Measurements from ENCODE around the gene PPP2R5C.
"Not testable (repeated sequence)": the region's sequence is repeated elsewhere in the genome, so short reads cannot be mapped to it uniquely, and the experiment has no call there.

PPP2R5C gene

DNA sequence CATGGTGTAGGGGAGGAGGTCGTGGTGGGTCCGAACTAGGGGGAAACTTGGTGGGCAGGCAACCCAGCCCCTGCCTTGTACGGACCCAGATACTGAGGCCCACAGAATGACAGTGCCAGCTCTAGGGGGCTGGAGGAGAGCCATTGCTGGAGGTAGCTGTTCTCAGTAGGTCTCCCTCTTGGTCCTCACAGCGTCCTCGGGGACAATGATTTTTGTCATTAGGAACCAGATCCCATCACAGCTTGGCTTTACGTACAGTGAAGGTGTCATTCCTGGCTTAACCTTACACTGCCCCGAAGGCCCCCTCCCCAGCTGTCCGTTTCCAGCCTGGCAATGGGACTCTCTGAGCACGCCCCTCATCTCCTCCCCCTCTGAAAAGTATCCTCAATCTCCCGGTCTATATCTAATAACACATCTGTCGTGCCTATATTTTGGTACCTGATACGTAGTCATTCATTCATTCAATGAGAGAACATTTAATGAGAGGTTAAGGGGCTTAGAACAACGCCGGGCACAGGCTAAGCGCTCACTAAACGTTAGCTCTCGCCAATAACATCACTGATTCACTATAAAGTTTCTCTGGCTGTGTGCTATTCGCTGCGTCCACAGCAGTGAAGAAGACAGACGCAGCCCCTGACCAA is 202.3 kb downstream of the PPP2R5C start:
- H3K9me3 Mint-ChIP-seq: no peaks in the 10 kb centered on the region
- peak overlapping the region; percentile 43 for H3K27ac Mint-ChIP-seq
- H3K4me1 Mint-ChIP-seq (ENCODE audit: low read depth): peaks cover 41% of the 10 kb centered on the region
- H3K4me3 Mint-ChIP-seq: peak overlapping the region; percentile 67
- no peaks in the 10 kb centered on the region for H3K27me3 Mint-ChIP-seq
- peaks cover 12% of the 10 kb centered on the region for H3K36me3 Mint-ChIP-seq (ENCODE audit: low read depth)

DNA sequence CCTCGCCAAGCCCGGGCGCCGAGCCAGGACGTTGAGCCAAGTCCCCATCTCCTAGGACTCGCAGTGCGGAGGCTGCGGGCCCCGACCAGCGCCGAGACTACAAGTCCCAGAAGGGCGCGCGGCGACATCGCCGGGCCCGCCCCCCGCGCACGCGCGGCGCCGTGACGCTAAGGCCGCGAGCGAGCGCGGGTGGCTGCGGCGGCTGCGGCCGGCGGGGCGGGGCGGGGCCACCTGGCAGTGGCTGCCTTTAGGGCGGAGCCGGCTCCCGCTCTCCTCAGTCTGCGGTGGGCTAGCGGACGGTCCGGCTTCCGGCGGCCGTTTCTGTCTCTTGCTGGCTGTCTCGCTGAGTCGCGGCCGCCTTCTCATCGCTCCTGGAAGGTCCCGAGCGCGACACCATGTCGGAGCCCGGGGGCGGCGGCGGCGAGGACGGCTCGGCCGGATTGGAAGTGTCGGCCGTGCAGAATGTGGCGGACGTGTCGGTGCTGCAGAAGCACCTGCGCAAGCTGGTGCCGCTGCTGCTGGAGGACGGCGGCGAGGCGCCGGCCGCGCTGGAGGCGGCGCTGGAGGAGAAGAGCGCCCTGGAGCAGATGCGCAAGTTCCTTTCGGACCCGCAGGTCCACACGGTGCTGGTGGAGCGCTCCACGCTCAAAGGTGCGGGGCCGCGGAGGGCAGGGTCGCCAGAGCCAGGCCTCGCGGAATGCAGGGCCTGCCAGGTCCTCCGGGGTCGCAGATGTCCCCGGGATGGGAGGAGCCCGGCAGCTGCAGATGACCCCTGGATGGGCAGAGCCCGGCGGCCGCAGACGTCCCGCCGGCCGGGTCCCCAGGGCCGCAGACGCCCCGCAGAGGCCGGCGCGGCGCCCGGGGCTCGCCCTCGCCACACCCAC is 203.0 kb downstream of the PPP2R5C start, which contains the start of gene DYNC1H1:
Gene DYNC1H1, plus strand, starts transcription at position 277 of the 884 bp plus-strand sequence. Its CDS starts 119 bp downstream, at position 396.
- Mint-ChIP-seq H3K27me3 (no peaks in the 10 kb centered on the region), H3K9me3 (no peaks in the 10 kb centered on the region), H3K27ac (peak within 1 kb of the TSS; percentile 87), H3K4me3 (peak within 1 kb of the TSS; percentile 90), H3K36me3 (ENCODE audit: low read depth) (peaks cover 17% of the 10 kb centered on the region), H3K4me1 (ENCODE audit: low read depth) (peaks cover 46% of the 10 kb centered on the region)

- Mint-ChIP-seq H3K4me3 (peak overlapping the region; percentile 88), H3K27ac (peak overlapping the region; percentile 67), H3K27me3 (no peaks in the 10 kb centered on the region), H3K4me1 (ENCODE audit: low read depth) (peaks cover 49% of the 10 kb centered on the region), H3K9me3 (no peaks in the 10 kb centered on the region), H3K36me3 (ENCODE audit: low read depth) (peaks cover 21% of the 10 kb centered on the region)
These were observed 203.7 kb downstream of the PPP2R5C start for GRCh38 chr14:101965181-101965544.

DNA sequence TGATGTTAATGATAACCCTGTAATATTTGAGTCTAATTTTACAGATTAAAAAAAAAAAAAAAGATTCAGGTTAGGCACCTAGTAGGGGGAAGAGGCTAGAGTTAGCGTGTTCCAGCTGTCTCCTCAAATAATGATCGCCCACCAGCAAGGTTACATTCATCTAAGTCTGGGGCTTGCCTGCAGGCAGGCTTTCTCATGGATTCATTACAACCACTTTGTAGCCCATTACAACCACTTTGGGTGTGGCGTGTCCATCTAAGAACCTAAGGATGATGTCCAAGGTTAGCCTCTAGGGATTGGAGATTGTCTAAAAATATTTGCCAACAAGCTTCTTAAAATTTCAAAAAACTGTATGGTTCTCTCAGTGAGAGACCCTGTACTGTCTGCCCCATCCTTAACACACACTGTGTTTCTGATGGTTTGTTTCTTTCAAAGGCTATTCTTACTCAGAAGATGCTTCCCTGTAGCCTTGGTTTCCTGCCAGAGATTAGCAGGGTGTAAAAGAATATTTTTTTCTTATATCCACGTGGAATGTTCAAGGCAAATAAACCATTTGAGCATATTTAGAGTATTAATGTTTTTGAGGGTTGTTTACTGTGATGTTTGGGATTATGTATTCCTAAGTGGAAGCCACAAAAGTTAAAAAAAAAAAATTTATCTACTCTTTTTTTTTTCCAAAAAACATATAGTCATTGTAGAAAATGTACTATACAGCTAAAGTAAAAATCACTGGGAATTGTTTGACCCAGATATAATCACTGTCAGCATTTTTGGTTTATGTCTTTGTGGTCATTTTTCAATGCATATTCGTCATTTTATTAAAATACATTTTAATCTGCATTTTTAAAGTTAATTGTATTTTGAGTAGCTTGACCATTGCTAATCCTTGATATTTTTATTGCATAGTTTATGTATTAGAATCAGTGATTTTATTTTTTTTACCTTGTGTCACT is 204.5 kb downstream of the PPP2R5C start:
- peak overlapping the region; percentile 67 for H3K27ac Mint-ChIP-seq
- peaks cover 46% of the 10 kb centered on the region for H3K4me1 Mint-ChIP-seq (ENCODE audit: low read depth)
- no peaks in the 10 kb centered on the region for H3K9me3 Mint-ChIP-seq
- peak overlapping the region; percentile 88 for H3K4me3 Mint-ChIP-seq
- H3K27me3 Mint-ChIP-seq: no peaks in the 10 kb centered on the region
- peaks cover 27% of the 10 kb centered on the region for H3K36me3 Mint-ChIP-seq (ENCODE audit: low read depth)

GRCh38 chr14:101966742-101967141 is 205.2 kb downstream of the PPP2R5C start:
- H3K27me3 Mint-ChIP-seq: no peaks in the 10 kb centered on the region
- peak overlapping the region; percentile 22 for H3K27ac Mint-ChIP-seq
- H3K4me1 Mint-ChIP-seq (ENCODE audit: low read depth): peaks cover 43% of the 10 kb centered on the region
- peak overlapping the region; percentile 54 for H3K4me3 Mint-ChIP-seq
- peaks cover 27% of the 10 kb centered on the region for H3K36me3 Mint-ChIP-seq (ENCODE audit: low read depth)
- no peaks in the 10 kb centered on the region for H3K9me3 Mint-ChIP-seq

GRCh38 chr14:101968186-101968585 is 206.7 kb downstream of the PPP2R5C start:
- Mint-ChIP-seq H3K9me3 (no peaks in the 10 kb centered on the region), H3K4me1 (ENCODE audit: low read depth) (peaks cover 57% of the 10 kb centered on the region), H3K4me3 (no peak overlapping the region), H3K27me3 (no peaks in the 10 kb centered on the region), H3K27ac (peak overlapping the region; percentile 29), H3K36me3 (ENCODE audit: low read depth) (peaks cover 27% of the 10 kb centered on the region)

DNA sequence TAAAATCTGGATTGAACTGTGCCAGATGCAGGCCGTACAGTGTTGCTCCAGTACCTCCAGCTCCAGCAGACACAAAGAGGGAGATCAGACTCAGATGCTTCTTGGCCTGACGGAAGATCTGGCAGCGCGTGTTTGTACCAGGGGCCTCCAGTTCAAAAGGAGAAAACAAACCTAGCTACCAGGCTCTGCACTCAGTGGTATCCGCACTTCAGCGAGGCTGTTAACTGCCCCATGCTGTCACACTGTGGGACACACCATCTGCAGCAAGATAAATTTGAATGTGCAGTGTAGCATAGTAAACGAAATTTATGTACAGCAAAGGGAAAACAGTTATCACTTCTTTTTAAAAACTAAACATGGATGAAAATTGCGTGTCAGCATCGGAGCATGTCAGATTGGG is 208.0 kb downstream of the PPP2R5C start:
- Mint-ChIP-seq H3K4me1 (ENCODE audit: low read depth) (peaks cover 51% of the 10 kb centered on the region), H3K9me3 (no peaks in the 10 kb centered on the region), H3K27me3 (no peaks in the 10 kb centered on the region), H3K27ac (peak overlapping the region; percentile 45), H3K4me3 (no peak overlapping the region), H3K36me3 (ENCODE audit: low read depth) (peaks cover 27% of the 10 kb centered on the region)

- H3K27me3 Mint-ChIP-seq: no peaks in the 10 kb centered on the region
- no peaks in the 10 kb centered on the region for H3K9me3 Mint-ChIP-seq
- H3K4me1 Mint-ChIP-seq (ENCODE audit: low read depth): peaks cover 49% of the 10 kb centered on the region
- no peak overlapping the region for H3K4me3 Mint-ChIP-seq
- no peak overlapping the region for H3K27ac Mint-ChIP-seq
- peaks cover 34% of the 10 kb centered on the region for H3K36me3 Mint-ChIP-seq (ENCODE audit: low read depth)
These were observed 209.4 kb downstream of the PPP2R5C start for GRCh38 chr14:101970830-101971400.

DNA sequence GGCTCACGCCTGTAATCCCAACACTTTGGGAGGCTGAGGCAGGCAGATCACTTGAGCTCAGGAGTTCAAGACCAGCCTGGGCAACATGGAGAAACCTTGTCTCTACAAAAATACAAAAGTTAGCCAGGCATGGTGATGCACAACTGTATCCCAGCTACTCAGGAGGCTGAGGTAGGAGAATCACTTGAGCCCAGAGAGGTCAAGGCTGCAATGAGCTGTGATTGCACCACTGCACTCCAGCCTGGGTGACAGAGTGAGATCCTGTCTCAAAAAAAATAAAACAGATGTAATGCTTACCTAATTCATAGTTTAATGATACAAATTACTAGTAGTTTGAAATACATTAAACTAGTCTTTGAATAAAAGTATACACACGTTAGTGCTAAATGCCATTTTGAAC is 209.9 kb downstream of the PPP2R5C start:
- Mint-ChIP-seq H3K4me1 (ENCODE audit: low read depth) (peaks cover 44% of the 10 kb centered on the region), H3K36me3 (ENCODE audit: low read depth) (peaks cover 35% of the 10 kb centered on the region)
- H3K4me3 Mint-ChIP-seq, H3K27ac Mint-ChIP-seq, H3K9me3 Mint-ChIP-seq, H3K27me3 Mint-ChIP-seq: not testable (repeated sequence)

- Mint-ChIP-seq H3K4me3 (no peak overlapping the region), H3K36me3 (ENCODE audit: low read depth) (peaks cover 42% of the 10 kb centered on the region), H3K27me3 (no peaks in the 10 kb centered on the region), H3K4me1 (ENCODE audit: low read depth) (peaks cover 37% of the 10 kb centered on the region), H3K27ac (peak overlapping the region; percentile 54), H3K9me3 (no peaks in the 10 kb centered on the region)
These were observed 210.8 kb downstream of the PPP2R5C start for GRCh38 chr14:101972126-101972866.

GRCh38 chr14:101973356-101973755 is 211.8 kb downstream of the PPP2R5C start:
- peaks cover 30% of the 10 kb centered on the region for H3K4me1 Mint-ChIP-seq (ENCODE audit: low read depth)
- peaks cover 38% of the 10 kb centered on the region for H3K36me3 Mint-ChIP-seq (ENCODE audit: low read depth)
- H3K4me3 Mint-ChIP-seq: no peak overlapping the region
- no peaks in the 10 kb centered on the region for H3K27me3 Mint-ChIP-seq
- no peak overlapping the region for H3K27ac Mint-ChIP-seq
- H3K9me3 Mint-ChIP-seq: no peaks in the 10 kb centered on the region

GRCh38 chr14:101975231-101975630 is 213.7 kb downstream of the PPP2R5C start:
- peaks cover 40% of the 10 kb centered on the region for H3K36me3 Mint-ChIP-seq (ENCODE audit: low read depth)

More at GRCh38 chr14:101975231-101975630, 213.7 kb downstream of the PPP2R5C start:
- Mint-ChIP-seq H3K27ac (no peak overlapping the region), H3K9me3 (no peaks in the 10 kb centered on the region), H3K4me3 (no peak overlapping the region), H3K27me3 (no peaks in the 10 kb centered on the region), H3K4me1 (ENCODE audit: low read depth) (peaks cover 28% of the 10 kb centered on the region)
